ENCODE results near the gene CD34. TPM values are rescaled to one million over a fixed set of nuclear protein-coding genes. Genes with fewer than 3 reads are reported as not detected.

The CD34 gene
- total RNA-seq, 3 donors from 2014 or later = 15.7 to 80.6 (median 22.2) TPM

DNA sequence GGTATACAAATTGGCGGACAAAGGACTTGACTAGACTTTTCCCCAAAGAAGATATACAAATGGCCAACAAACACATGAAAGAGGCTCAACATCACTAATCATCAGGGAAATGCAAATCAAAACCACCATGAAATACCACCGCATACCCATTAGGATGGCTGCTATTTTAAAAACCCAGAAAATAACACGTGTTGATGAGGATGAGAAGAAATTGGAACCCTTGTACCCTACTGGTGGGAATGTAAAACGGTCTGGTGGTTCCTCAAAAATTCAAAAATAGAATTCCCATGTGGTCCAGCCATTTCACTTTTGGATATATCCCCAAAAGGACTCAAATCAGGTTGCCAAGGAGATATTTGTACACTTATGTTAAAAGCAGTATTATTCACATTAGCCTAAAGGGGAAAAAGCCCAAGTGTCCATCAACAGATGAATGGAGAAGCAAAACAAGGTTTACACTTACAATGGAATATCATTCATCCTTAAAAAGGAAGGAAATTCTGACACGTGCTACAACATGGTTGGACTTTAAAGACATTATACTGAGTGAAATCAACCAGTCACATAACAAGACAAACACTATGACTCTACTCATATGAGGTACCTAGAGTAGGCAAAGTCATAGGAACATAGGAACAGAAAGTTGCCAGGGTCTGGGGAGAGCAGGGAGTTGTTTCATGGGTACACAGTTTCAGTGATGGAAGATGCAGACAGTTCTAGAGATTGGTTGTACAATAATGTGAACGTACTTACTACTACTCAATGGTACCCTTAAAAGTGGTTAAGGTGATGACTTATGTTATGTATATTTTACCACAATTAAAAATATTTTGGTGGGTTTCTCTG, 17.0 kb downstream of the CD34 start:
- H3K27me3 ChIP-seq = no peaks in the 10 kb centered on the region
- H3K4me3 ChIP-seq = no peak overlapping the region
- peak overlapping the region in 1 of 2 donors; percentile 2 for H3K27ac ChIP-seq
- H3K4me1 ChIP-seq = peaks cover 0 to 20% of the 10 kb centered on the region in 2 donors
- DNase-seq (ENCODE audit: low spot score in 2 of 2) = no peak
- no peaks in the 10 kb centered on the region for H3K9me3 ChIP-seq
- H3K36me3 ChIP-seq = no peaks in the 10 kb centered on the region
- no peak for TF ChIP-seq POLR2A (IDR thresholded peaks at IDR 0.05)
- TF ChIP-seq, protein P1, sequence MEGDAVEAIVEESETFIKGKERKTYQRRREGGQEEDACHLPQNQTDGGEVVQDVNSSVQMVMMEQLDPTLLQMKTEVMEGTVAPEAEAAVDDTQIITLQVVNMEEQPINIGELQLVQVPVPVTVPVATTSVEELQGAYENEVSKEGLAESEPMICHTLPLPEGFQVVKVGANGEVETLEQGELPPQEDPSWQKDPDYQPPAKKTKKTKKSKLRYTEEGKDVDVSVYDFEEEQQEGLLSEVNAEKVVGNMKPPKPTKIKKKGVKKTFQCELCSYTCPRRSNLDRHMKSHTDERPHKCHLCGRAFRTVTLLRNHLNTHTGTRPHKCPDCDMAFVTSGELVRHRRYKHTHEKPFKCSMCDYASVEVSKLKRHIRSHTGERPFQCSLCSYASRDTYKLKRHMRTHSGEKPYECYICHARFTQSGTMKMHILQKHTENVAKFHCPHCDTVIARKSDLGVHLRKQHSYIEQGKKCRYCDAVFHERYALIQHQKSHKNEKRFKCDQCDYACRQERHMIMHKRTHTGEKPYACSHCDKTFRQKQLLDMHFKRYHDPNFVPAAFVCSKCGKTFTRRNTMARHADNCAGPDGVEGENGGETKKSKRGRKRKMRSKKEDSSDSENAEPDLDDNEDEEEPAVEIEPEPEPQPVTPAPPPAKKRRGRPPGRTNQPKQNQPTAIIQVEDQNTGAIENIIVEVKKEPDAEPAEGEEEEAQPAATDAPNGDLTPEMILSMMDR (IDR thresholded peaks at IDR 0.05) = no peak
- TF ChIP-seq POLR2AphosphoS5 (IDR thresholded peaks at IDR 0.05) = no peak
- intact Hi-C loops (cut with DNase I; ENCODE audit: low total_unique reads) = no loop called here

DNA sequence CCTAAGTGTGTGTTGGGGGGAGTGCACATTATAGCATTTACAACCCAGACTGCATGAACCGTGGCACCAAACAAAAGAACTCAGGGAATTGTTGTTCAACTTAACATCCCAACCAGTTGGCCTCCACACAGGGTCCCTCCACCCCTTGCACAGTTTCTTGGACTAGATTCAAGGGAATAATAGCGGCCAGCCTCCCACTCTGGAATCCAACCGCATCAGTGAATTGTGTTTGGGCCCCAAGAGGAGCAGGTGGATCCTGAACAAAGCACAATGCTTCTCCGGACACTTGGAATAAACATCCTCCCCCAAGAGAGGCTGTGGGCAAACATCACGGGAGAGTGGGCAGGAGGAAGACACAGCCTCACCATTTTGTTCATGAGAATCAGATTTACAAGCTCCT, 18.2 kb downstream of the CD34 start:
- DNase-seq (ENCODE audit: low spot score in 2 of 2) = no peak
- Histone ChIP-seq H3K4me3 (no peak overlapping the region), H3K27me3 (no peaks in the 10 kb centered on the region), H3K4me1 (peaks cover 0 to 22% of the 10 kb centered on the region in 2 donors), H3K36me3 (no peaks in the 10 kb centered on the region), H3K9me3 (no peaks in the 10 kb centered on the region), H3K27ac (peak overlapping the region; percentile 24 to 90)
- TF ChIP-seq POLR2AphosphoS5 (IDR thresholded peaks at IDR 0.05) = no peak
- TF ChIP-seq, protein P1 (IDR thresholded peaks at IDR 0.05) = no peak
- TF ChIP-seq POLR2A (IDR thresholded peaks at IDR 0.05) = no peak
- intact Hi-C loops (cut with DNase I; ENCODE audit: low total_unique reads) = no loop called here

DNA sequence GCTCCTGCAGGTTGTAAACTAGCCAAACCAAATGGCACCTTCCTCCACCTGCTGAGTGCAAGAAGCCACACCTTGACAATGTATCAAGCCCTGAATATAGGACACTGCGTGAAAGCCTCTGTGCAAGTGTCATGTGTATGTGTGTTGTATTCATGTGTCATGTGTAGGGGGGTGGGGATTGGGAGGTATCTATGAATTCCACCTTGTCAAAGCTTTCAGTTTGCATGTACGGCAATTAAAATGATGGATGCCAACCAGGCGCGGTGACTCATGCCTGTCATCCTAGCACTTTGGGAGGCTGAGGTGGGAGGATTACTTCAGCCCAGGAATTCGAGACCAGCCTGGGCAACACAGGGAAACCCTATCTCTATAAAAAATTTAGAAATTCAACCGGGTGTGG, 19.8 kb downstream of the CD34 start:
- Histone ChIP-seq H3K27ac (peak overlapping the region; percentile 84 to 90), H3K4me3 (no peak overlapping the region), H3K9me3 (no peaks in the 10 kb centered on the region), H3K4me1 (peaks cover 0 to 22% of the 10 kb centered on the region in 2 donors), H3K36me3 (no peaks in the 10 kb centered on the region), H3K27me3 (no peaks in the 10 kb centered on the region)
- DNase-seq (ENCODE audit: low spot score in 2 of 2) = no peak
- TF ChIP-seq, protein P1 (IDR thresholded peaks at IDR 0.05) = no peak
- TF ChIP-seq POLR2A (IDR thresholded peaks at IDR 0.05) (no peak), POLR2AphosphoS5 (IDR thresholded peaks at IDR 0.05) (no peak)
- intact Hi-C loops (cut with DNase I; ENCODE audit: low total_unique reads) = no loop called here

DNA sequence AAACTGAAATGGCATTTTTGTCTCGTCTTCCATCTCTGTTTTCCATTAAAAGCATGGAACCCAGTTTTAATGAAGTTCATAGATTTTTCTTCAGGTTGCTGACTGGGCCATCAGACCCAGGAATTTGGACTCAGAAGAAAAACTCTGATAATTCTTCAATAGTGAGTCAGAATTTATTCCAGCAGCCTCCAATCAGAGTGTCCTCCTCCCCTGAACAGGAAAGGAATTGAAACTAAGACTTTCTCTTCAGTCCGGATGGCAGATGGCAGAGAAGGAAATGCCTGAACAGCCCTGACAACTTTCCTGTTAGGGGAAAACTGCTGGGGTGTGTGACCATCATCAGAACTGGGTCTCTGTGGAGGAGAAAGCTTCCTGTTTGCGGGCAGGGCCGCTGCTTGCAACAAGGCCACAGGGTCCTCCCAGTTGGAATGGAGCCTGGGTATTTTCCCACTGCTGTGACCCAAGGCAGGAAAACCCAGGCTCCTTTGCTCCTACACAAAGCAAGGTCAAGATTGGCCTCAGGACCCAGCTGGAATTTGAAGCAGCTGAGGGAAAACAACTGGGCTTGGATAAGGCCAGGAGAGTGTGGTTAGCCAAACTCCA, 20.7 kb downstream of the CD34 start:
- Histone ChIP-seq H3K27me3 (no peaks in the 10 kb centered on the region), H3K27ac (peak overlapping the region; percentile 84 to 90), H3K36me3 (no peaks in the 10 kb centered on the region), H3K4me3 (peak overlapping the region in 2 of 3 donors; percentile 8 to 39), H3K4me1 (peaks cover 0 to 27% of the 10 kb centered on the region in 2 donors), H3K9me3 (no peaks in the 10 kb centered on the region)
- DNase-seq (ENCODE audit: low spot score in 2 of 2) = peak in 1 of 2 donors; percentile 75
- intact Hi-C loops (cut with DNase I; ENCODE audit: low total_unique reads) = no loop called here
- TF ChIP-seq, protein P1 (IDR thresholded peaks at IDR 0.05) = no peak
- peak; percentile 46 to 80 (median 73) for TF ChIP-seq POLR2AphosphoS5 (IDR thresholded peaks at IDR 0.05)

DNA sequence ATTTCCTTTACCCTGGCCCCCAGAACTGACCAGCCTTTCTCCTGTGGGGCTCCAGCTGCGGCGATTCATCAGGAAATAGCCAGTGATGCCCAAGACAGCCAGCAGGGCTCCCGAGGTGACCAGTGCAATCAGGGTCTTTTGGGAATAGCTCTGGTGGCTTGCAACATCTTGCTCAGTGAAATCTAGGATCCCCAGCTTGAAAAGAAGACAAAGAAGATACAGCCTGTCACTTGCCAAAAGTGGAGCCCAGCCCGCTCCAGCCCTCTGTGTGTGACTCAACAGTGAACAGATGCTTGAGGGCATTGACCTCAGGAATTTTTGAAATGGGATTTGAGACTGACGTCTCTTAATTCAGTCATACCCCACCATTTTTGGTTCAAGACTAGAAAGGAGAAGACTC, 22.3 kb downstream of the CD34 start:
- no peak for DNase-seq (ENCODE audit: low spot score in 2 of 2)
- TF ChIP-seq, protein P1 (IDR thresholded peaks at IDR 0.05) = no peak
- TF ChIP-seq POLR2AphosphoS5 (IDR thresholded peaks at IDR 0.05) = peak in 1 of 3 donors; percentile 42
- Histone ChIP-seq H3K27me3 (no peaks in the 10 kb centered on the region), H3K4me3 (no peak overlapping the region), H3K27ac (peak overlapping the region; percentile 81 to 84), H3K4me1 (peaks cover 0 to 30% of the 10 kb centered on the region in 2 donors), H3K9me3 (no peaks in the 10 kb centered on the region), H3K36me3 (no peaks in the 10 kb centered on the region)
- intact Hi-C loops (cut with DNase I; ENCODE audit: low total_unique reads) = loop anchor here (5.0 kb wide), 1 partner anchor 74 kb away; no protein-coding TSS in a partner anchor
